Activated T-cell treated with anti-CD3 and anti-CD28 coated beads, Interleukin-2, amount 50 U/mL, for 48 hours (primary cell): ENCODE data around the gene ZFP1.
"Not testable (repeated sequence)": the region's sequence is repeated elsewhere in the genome, so short reads cannot be mapped to it uniquely, and the experiment has no call there.

Source experiments
- DNase-seq, 2 experiments: peaks; one replicate each; pipeline ENCODE4 v3.0.0-alpha.2; 2020

ZFP1 gene

DNA sequence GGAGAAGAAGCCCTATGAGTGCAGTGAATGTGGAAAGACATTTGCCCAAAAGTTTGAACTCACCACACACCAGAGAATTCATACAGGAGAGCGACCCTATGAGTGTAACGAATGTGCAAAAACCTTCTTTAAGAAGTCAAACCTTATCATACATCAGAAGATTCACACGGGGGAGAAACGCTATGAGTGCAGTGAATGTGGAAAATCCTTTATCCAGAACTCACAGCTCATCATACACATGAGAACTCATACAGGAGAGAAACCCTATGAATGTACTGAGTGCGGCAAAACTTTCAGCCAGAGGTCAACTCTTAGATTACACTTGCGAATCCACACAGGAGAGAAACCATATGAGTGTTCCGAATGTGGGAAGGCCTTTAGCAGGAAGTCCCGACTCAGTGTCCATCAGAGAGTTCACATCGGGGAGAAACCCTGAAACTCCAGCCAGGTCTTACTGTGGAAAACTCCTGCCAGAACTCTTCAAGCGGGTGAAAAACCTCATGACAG, 21.6 kb downstream of the ZFP1 start:
- no peak for DNase-seq

DNA sequence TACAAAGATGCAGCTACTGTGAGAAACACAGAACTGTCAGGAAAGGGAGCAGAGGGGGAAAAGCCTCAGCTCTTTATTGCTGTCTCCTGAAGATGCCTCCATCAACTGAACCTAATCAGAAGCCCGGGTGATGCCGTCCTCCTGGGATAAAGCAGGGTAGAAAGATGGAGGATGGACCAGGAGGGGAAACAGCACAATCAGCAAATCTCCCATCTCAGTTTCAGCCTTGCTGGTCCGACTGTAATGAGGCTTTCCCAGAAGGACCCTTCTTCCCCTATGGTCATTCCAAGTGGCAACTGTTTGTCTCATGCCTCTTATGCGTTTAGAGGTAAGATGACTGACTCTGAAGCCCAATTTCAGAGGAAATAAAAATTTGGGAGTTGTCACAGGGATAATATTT, 24.3 kb downstream of the ZFP1 start:
- DNase-seq, result no peak

DNA sequence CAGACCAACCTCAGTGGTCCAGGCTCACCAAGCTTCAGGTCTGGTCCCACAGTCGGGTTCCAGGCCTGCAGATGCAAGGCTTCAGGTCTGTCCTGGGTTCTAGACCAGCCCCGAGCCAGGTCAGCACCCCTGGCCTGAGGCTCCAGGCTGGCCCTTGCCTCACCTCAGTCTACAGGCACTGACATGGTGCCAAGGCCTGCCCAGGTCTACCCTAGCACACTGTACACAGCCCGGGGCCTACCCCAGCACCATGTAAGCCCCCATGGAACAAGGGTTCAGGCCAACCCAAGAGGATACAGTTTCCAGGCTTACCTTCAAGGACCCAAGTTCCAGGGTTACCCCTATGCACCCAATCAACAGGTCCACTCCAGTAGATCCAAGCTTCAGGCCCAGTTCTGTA, 26.8 kb downstream of the ZFP1 start:
- DNase-seq, result no peak

DNA sequence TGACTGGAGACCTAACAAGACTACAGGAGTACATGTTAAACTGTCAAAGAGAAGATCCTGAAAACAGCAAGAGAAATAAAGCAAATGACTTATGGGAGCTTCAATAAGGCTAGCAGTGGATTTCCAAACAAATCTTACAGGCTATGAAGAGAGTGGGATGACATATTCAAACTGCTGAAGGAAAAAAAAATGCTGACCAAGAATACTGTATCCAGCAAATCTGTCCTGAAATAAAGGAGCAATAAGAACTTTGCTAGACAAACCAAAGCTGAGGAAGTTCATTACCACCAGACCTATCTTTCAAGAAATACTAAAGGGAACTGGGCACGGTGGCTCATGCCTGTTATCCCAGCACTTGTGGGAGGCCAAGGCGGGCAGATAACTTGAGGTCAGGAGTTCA, 28.6 kb downstream of the ZFP1 start:
- no peak for DNase-seq

DNA sequence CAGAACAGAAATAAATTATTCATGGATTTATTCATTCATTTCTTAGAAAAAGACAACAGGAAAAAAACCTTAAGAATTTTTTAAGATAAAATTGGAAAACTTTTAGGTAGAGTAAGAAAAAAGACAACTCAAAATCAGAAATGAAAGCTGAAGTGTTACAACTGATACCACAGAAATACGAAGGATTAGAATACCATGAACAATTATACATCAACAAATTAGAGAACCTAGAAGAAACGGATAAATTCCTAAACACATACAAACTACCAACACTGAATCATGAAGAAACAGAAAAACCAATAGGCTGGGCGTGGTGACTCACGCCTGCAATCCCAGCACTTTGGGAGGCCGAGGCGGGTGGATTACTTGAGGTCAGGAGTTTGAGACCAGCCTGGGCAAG, 30.9 kb downstream of the ZFP1 start:
- DNase-seq, result no peak

GRCh38 chr16:75181630-75182029, 33.3 kb downstream of the ZFP1 start:
- DNase-seq, result no peak

DNA sequence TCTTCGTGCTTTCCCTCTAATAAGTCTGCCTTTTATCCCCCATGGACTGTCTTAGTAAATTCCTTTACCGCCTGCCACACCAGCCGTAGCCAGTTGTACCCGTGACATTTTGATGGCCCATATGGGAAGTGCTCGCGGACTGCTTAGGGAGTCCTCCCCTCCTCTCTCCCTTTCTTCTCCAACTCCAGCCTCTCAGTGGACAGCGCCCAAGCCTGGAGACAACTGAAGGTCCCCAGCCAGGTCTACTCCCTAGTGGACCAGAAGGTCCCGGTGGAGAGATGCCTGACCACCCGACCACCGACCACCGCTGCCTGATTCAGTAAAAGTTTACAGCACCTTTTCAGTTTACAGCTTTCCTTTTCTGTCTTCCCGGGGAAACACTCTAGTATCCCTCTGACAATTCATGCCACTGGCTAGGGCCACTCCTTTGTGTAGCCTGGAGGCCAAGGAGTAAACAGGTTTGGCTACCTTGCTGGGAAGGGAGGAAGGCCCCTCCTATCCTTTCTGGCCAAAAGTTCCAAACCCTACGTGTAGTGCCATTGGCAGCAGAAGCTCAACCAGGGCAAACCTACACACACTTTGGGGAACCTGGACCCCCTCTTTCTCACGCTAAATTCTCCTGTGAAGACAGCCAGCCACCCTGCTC, 40.6 kb downstream of the ZFP1 start:
- no peak for DNase-seq

DNA sequence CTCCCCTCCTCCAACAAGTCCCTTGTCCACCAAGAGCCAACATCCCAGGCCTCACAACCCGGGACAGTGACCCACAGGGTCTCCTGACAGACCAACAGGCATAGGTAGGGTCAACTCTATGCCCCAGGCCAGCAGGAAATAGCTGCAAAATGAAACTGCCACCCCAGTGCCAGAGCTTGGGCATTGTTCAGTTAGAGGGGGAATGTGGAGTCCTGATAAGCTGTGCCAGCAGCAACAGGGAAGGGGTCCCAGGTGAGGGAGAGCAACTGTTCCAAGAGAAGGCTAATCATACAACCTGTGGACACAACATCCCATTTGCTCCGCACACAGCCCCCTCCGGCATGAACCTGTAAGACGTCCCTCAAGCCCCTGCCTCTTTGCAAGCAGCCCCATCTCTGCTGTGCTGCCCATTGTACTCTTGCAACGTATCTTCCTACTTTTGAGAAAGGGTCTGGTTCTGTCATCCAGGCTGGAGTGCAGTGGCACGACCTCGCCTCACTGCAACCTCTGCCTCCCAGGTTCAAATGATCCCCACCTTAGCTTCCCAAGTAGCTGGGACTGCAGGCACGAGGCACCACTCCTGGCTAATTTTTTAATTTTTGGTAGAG, 41.4 kb downstream of the ZFP1 start:
- no peak for DNase-seq

DNA sequence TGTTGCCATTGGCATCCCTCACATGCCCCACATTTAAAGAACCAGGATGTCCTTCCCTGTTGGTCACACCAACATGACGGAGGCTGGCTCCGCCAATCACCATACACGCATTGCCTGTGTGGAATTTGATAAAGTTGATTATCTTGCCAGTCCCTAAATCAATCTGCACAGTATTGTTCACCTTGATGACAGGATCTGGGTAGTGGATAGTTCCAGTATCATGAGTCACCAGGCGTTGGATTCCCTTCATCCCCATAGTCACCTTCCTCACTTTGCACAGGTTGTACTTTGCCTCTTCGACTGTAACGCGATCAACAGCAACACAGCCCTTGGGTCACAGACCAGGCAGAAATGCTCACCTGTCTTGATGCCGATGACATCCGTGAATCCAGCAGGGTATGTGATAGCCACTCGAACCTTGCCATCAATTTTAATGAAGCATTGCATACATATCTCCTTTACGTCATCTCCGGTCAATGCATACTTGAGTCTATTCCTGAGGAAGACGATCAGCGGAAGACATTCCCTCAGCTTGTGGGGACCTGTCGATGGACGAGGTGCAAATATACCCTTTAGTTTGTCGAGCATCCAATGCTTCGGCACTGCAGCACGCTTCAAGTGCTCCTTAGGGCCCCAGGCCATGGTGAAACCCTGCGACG, 44.4 kb downstream of the ZFP1 start:
- no peak for DNase-seq

DNA sequence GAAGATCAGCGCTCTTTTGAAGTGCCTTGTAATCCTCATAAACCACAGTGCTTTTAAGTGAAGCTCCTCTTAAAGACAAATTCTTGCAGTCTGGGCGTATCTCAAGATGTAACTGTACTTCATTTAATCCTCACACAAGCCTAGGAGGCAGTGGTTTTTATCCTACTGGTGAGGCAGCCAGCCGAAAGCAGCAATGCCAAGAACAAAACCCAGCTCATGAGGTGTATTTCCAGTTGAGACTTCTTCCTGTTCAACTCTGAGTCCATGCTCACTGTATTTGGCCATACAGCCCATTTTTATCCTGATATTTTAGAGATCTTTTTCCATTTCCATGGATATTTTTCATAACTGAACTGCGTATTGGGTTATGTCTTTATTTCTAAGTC, 44.9 kb downstream of the ZFP1 start:
- no peak for DNase-seq

DNA sequence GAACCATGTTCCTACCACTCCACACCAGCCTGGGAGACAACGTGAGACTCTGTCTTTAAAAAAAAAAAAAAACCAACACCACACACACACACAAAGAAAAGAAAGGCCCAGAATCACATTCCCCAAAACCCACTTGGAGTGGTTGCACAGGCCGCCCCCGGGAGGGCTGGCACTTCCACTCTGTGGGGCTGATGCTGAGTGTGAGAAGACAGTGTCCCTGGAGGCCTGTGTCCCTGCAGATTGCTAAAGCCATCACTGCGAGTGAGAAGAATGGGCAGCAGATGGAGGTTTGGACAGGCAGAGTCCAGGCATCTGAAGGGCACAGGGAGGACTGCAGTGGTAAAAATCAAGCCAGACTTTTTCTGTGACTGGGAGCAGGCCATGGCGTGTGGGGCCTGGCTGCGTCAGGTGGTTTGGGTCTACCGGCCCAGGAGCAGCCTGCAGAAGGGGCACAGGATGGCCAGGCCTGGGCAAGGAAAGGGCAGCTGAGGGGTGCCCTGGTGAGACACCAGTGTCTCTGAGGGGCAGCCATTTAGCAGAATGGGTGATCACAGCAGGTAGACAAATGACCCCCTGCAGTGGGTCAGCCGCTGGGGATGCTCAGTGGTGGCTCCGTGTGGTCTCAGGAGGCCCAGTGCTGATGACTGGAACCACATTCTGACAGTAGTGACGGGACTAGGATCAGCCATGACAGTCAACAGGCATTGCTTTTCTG, 45.6 kb downstream of the ZFP1 start:
- peak in 1 of 2 experiments; percentile 0 for DNase-seq

GRCh38 chr16:75195811-75196790, 47.8 kb downstream of the ZFP1 start:
- peak in 1 of 2 experiments; percentile 15 for DNase-seq

GRCh38 chr16:75196836-75197235, 48.5 kb downstream of the ZFP1 start:
- DNase-seq, result no peak

GRCh38 chr16:75197522-75198134, 49.3 kb downstream of the ZFP1 start:
- DNase-seq, result no peak

GRCh38 chr16:75198135-75198600, 49.8 kb downstream of the ZFP1 start:
- no peak for DNase-seq

GRCh38 chr16:75202069-75202590, 53.8 kb downstream of the ZFP1 start:
- no peak for DNase-seq

DNA sequence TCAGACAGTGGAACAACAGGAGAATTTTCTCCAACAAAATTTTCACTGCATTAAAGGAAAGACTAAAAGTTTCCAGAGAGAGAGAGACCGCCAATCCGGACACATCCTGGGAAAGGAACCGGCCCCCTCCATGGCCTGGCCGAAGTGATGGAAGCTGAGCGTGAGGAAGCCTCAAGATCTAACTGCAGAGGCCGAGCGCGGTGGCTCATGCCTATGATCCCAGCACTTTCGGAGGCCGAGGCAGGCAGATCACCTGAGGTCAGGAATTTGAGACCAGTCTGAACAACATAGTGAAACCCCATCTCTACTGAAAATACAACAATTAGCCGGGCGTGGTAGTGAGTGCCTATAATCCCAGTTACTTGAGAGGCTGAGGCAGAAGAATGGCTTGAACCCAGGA, 54.8 kb downstream of the ZFP1 start:
- no peak for DNase-seq

DNA sequence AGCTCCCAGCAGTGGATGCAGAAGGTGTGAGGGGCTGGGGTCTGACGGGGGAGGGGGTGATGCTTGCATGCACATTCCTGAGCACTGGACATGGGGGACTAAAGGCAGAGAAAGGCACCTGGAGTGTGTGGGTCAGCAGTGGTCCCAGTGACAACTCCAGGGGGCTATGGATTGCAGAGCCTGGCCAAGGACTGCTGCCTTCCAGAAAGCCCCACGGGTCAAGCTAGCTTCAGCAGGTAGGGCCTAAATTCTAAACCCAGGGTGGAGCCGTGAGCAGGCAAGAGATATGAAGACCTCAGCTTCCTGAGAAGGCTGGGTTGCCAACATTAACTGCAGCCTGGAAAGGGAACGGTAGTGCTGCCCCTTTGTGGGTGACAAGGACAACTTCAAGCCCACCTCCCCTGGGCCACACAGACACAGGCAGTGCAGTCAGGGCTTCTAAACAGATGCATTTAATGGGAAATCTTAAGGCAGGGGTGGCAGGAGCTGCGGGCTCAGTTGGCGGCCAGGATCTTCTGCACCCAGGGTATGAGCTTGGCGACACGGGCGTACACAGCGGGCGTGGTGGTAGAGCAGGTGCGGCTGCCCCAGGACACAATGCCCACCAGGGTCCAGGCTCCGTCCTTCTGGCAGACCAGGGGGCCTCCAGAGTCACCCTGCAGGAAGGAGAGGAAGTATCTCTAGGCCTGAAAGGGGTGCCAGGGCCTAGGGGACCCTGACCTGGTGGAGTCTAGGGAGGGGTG, 55.5 kb downstream of the ZFP1 start:
- no peak for DNase-seq

GRCh38 chr16:75204410-75204758, 56.1 kb downstream of the ZFP1 start:
- DNase-seq, result no peak

GRCh38 chr16:75204905-75205304, 56.6 kb downstream of the ZFP1 start:
- DNase-seq, result not testable (repeated sequence)

DNA sequence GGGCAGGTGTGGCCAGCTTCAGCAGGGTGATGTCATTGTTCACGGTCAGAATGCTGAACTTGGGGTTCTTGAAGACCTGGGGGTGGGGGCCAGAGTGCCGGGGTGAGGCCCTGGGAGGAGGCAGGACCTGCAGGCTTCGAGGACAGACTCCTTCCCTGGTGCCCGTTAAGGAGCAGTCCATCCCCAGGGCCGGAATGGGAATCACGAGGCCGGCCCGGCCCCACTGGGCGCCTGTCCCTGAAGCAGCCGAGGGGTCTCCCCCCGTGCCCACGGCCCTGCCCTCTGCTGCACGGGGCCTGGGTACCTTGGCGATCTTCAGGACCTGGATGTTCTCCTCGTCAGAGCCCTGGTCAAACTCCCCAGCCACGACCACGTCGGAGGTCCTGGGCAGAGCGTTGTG, 57.1 kb downstream of the ZFP1 start:
- not testable (repeated sequence) for DNase-seq
